Esophagus squamous epithelium (tissue), 4 donors: Measurements from ENCODE around the gene ZNF330.

Experiments used
- CTCF ChIP-seq, 6 experiments: fragments of 450-650 bp in 4 of 6; fragments of 200-600 bp in 2 of 6; sonication (generic) in 2 of 6; IDR thresholded peaks; one replicate each; pipeline ENCODE4 v1.5.1; 2016 to 2019; ENCODE audit warnings: antibody characterized with exemption in 6 of 6, mild to moderate bottlenecking in 4 of 6, moderate library complexity in 4 of 6
- POLR2A ChIP-seq, 4 donors: fragments of 450-650 bp; IDR thresholded peaks; one replicate each; pipeline ENCODE4 v1.6.1; 2017; ENCODE audit warnings: antibody characterized with exemption in 4 of 4, mild to moderate bottlenecking in 4 of 4, moderate library complexity in 3 of 4

GRCh38 chr4:141174457-141174856, 46.2 kb upstream of the ZNF330 start:
- no peak for TF ChIP-seq CTCF (IDR thresholded peaks at IDR 0.05)
- TF ChIP-seq POLR2A (IDR thresholded peaks at IDR 0.05), result no peak
